Mesendoderm (in vitro differentiated cells): ENCODE results near the gene FRRS1L.

Source experiments
- DNase-seq: peaks from one replicate; pipeline ENCODE4 v3.0.0; 2013
- H2AK5ac ChIP-seq: 2 replicates; pipeline ENCODE4 v1.6.1; 2013; ENCODE audit warnings: low read length, inconsistent platforms
- H2BK120ac ChIP-seq: 2 replicates; pipeline ENCODE4 v1.6.1; 2013; ENCODE audit warnings: low read depth, mild to moderate bottlenecking, low read length, moderate library complexity, mixed read lengths
- H2BK15ac ChIP-seq: replicated peaks from 2 replicates; pipeline ENCODE4 v1.6.1; 2013; ENCODE audit warnings: low read depth, mild to moderate bottlenecking, moderate library complexity
- H2BK5ac ChIP-seq: 2 replicates; pipeline ENCODE4 v1.6.1; 2013; ENCODE audit warnings: low read length, inconsistent platforms
- H3K18ac ChIP-seq: 2 replicates; pipeline ENCODE4 v1.6.1; 2013; ENCODE audit warnings: mild to moderate bottlenecking, low read length, mixed read lengths
- H3K23ac ChIP-seq: one replicate; pipeline ENCODE4 v1.6.1; 2013; ENCODE audit warnings: low read length
- H3K27ac ChIP-seq: 2 replicates; pipeline ENCODE4 v1.5.1; 2013; ENCODE audit warnings: low read depth, mild to moderate bottlenecking, inconsistent platforms, low read length, moderate library complexity
- H3K27me3 ChIP-seq: 2 replicates; pipeline ENCODE4 v1.6.1; 2013; ENCODE audit warnings: low read length, control low read depth, mild to moderate bottlenecking, inconsistent platforms; ENCODE audit not compliant: insufficient read depth, poor library complexity
- H3K36me3 ChIP-seq: 2 replicates; pipeline ENCODE4 v1.6.1; 2013; ENCODE audit warnings: low read length, inconsistent platforms; ENCODE audit not compliant: control insufficient read depth, insufficient read depth
- H3K4ac ChIP-seq: one replicate; pipeline ENCODE4 v1.6.1; 2013; ENCODE audit warnings: low read depth, mild to moderate bottlenecking, low read length, moderate library complexity
- H3K4me1 ChIP-seq: 2 replicates; pipeline ENCODE4 v1.6.1; 2013; ENCODE audit warnings: low read depth, low read length, inconsistent platforms; ENCODE audit not compliant: control insufficient read depth
- H3K4me2 ChIP-seq: 2 replicates; pipeline ENCODE4 v1.6.1; 2013; ENCODE audit warnings: low read length
- H3K4me3 ChIP-seq: 2 replicates; pipeline ENCODE4 v1.5.1; 2013; ENCODE audit warnings: mild to moderate bottlenecking, low read length
- H3K56ac ChIP-seq: one replicate; pipeline ENCODE4 v1.6.1; 2013; ENCODE audit warnings: low read length
- H3K79me1 ChIP-seq: 2 replicates; pipeline ENCODE4 v1.6.1; 2013; ENCODE audit warnings: low read length, inconsistent platforms
- H3K79me2 ChIP-seq: 2 replicates; pipeline ENCODE4 v1.6.1; 2013; ENCODE audit warnings: mild to moderate bottlenecking, low read length; ENCODE audit not compliant: control insufficient read depth, insufficient read depth
- H3K9ac ChIP-seq: 2 replicates; pipeline ENCODE4 v1.6.1; 2013; ENCODE audit warnings: low read length, inconsistent platforms
- H4K5ac ChIP-seq: one replicate; pipeline ENCODE4 v1.6.1; 2013; ENCODE audit warnings: low read length
- H4K8ac ChIP-seq: one replicate; pipeline ENCODE4 v1.6.1; 2013; ENCODE audit warnings: low read depth, mild to moderate bottlenecking, control low read depth, low read length, moderate library complexity
- WGBS: extraction: QIAGEN DNeasy Blood & Tissue Kit; methylation state at CpG from one replicate; pipeline ENCODE4 v1.1.7; 2013; ENCODE audit warnings: low lambda C conversion rate, missing lambda C conversion rate; ENCODE audit not compliant: insufficient coverage; ENCODE audit errors: extremely low coverage; 5-methylcytosine and 5-hydroxymethylcytosine counted together

Gene FRRS1L

GRCh38 chr9:109113254-109113653 lies 53.8 kb downstream of the FRRS1L start:
- no peak for DNase-seq
- H3K4me1 ChIP-seq, result peaks cover 6% of the 10 kb centered on the region
- no CpG with 5 or more reads among the region's 3 CpGs for WGBS

GRCh38 chr9:109110329-109111021 lies 56.6 kb downstream of the FRRS1L start:
- H3K27me3 ChIP-seq, result no peaks in the 10 kb centered on the region
- no peak overlapping the region for H3K4me2 ChIP-seq
- H3K9ac ChIP-seq, result no peak overlapping the region
- no peaks in the 10 kb centered on the region for H3K36me3 ChIP-seq
- H3K56ac ChIP-seq, result no peak overlapping the region
- no CpG with 5 or more reads among the region's 5 CpGs for WGBS
- no peak overlapping the region for H3K23ac ChIP-seq
- H2BK5ac ChIP-seq, result no peak overlapping the region
- no peak overlapping the region for H3K18ac ChIP-seq
- no peak overlapping the region for H3K4ac ChIP-seq
- no peak overlapping the region for H2BK15ac ChIP-seq
- H3K79me2 ChIP-seq, result peaks cover 50% of the 10 kb centered on the region
- DNase-seq, result no peak
- H2BK120ac ChIP-seq, result no peak overlapping the region
- no peak overlapping the region for H3K27ac ChIP-seq
- H4K8ac ChIP-seq, result no peak overlapping the region
- peaks cover 5% of the 10 kb centered on the region for H3K79me1 ChIP-seq
- H3K4me3 ChIP-seq, result no peak overlapping the region
- peaks cover 2% of the 10 kb centered on the region for H3K4me1 ChIP-seq
- H4K5ac ChIP-seq, result no peak overlapping the region
- no peak overlapping the region for H2AK5ac ChIP-seq

More at GRCh38 chr9:109113254-109113653, 53.8 kb downstream of the FRRS1L start:
- Histone ChIP-seq H3K27me3 (no peaks in the 10 kb centered on the region), H3K79me1 (peaks cover 9% of the 10 kb centered on the region), H2BK120ac (no peak overlapping the region), H3K4me3 (no peak overlapping the region), H4K5ac (no peak overlapping the region), H3K4me2 (no peak overlapping the region), H2BK15ac (no peak overlapping the region), H3K36me3 (no peaks in the 10 kb centered on the region), H3K23ac (no peak overlapping the region), H3K4ac (no peak overlapping the region), H3K9ac (no peak overlapping the region), H3K18ac (no peak overlapping the region), H3K27ac (no peak overlapping the region), H2AK5ac (no peak overlapping the region), H3K79me2 (peaks cover 61% of the 10 kb centered on the region), H4K8ac (no peak overlapping the region), H2BK5ac (no peak overlapping the region), H3K56ac (no peak overlapping the region)

- H3K27ac ChIP-seq, result no peak overlapping the region
- H3K4me3 ChIP-seq, result no peak overlapping the region
- H3K79me2 ChIP-seq, result peaks cover 52% of the 10 kb centered on the region
- no peaks in the 10 kb centered on the region for H3K36me3 ChIP-seq
- H2BK5ac ChIP-seq, result no peak overlapping the region
- peaks cover 5% of the 10 kb centered on the region for H3K79me1 ChIP-seq
- peaks cover 2% of the 10 kb centered on the region for H3K4me1 ChIP-seq
- DNase-seq, result no peak
- no peak overlapping the region for H2AK5ac ChIP-seq
- no peak overlapping the region for H3K9ac ChIP-seq
- H3K27me3 ChIP-seq, result no peaks in the 10 kb centered on the region
- H4K5ac ChIP-seq, result no peak overlapping the region
- H3K4ac ChIP-seq, result no peak overlapping the region
- H4K8ac ChIP-seq, result no peak overlapping the region
- no peak overlapping the region for H3K18ac ChIP-seq
- H2BK15ac ChIP-seq, result no peak overlapping the region
- no peak overlapping the region for H3K56ac ChIP-seq
- H3K4me2 ChIP-seq, result no peak overlapping the region
- no peak overlapping the region for H2BK120ac ChIP-seq
- no peak overlapping the region for H3K23ac ChIP-seq
Measured at GRCh38 chr9:109109967-109110328, 57.1 kb downstream of the FRRS1L start.

- Histone ChIP-seq H3K4me3 (no peak overlapping the region), H2BK15ac (no peak overlapping the region), H3K4ac (no peak overlapping the region), H2BK5ac (no peak overlapping the region), H3K23ac (no peak overlapping the region), H2BK120ac (no peak overlapping the region), H2AK5ac (no peak overlapping the region), H3K79me1 (peaks cover 5% of the 10 kb centered on the region), H3K4me1 (no peaks in the 10 kb centered on the region), H3K79me2 (peaks cover 41% of the 10 kb centered on the region), H3K4me2 (no peak overlapping the region), H4K8ac (no peak overlapping the region), H3K36me3 (no peaks in the 10 kb centered on the region), H3K56ac (no peak overlapping the region), H3K27ac (no peak overlapping the region), H3K9ac (no peak overlapping the region), H3K27me3 (no peaks in the 10 kb centered on the region), H3K18ac (no peak overlapping the region), H4K5ac (no peak overlapping the region)
- no CpG with 5 or more reads among the region's 4 CpGs for WGBS
- DNase-seq, result no peak
Measured at GRCh38 chr9:109108318-109108717, 58.7 kb downstream of the FRRS1L start.

GRCh38 chr9:109107402-109108240 lies 59.4 kb downstream of the FRRS1L start:
- Histone ChIP-seq H4K8ac (no peak overlapping the region), H2AK5ac (no peak overlapping the region), H3K4me2 (no peak overlapping the region), H3K27me3 (no peaks in the 10 kb centered on the region), H2BK15ac (no peak overlapping the region), H3K23ac (no peak overlapping the region), H3K4me1 (no peaks in the 10 kb centered on the region), H3K18ac (no peak overlapping the region), H2BK5ac (no peak overlapping the region), H2BK120ac (no peak overlapping the region), H3K56ac (no peak overlapping the region), H3K4ac (no peak overlapping the region), H3K4me3 (no peak overlapping the region), H3K27ac (no peak overlapping the region), H3K79me2 (peaks cover 42% of the 10 kb centered on the region), H3K79me1 (peaks cover 5% of the 10 kb centered on the region), H3K9ac (no peak overlapping the region), H4K5ac (no peak overlapping the region), H3K36me3 (no peaks in the 10 kb centered on the region)
- DNase-seq, result peak; percentile 50
- no CpG with 5 or more reads among the region's 4 CpGs for WGBS
